ENCODE measurements around the gene COPG1.

Gene COPG1

GRCh38 chr3:129266651-129267050 is 17.2 kb downstream of the COPG1 start:
- H3K36me3 ChIP-seq (ENCODE audit: control insufficient read depth, insufficient read depth, low read length): peaks cover 30% of the 10 kb centered on the region
- no peak overlapping the region for H3K9ac ChIP-seq (ENCODE audit: low read length)
- no peaks in the 10 kb centered on the region for H3K27me3 ChIP-seq (ENCODE audit: control insufficient read depth, insufficient read depth, low read length)
- H3K4me3 ChIP-seq (ENCODE audit: low read length): no peak overlapping the region
- no peaks in the 10 kb centered on the region for H3K4me1 ChIP-seq (ENCODE audit: control insufficient read depth, insufficient read depth, low read length)
- no peaks in the 10 kb centered on the region for H3K9me3 ChIP-seq (ENCODE audit: control insufficient read depth, low read length)

- Histone ChIP-seq H3K9me3 (ENCODE audit: control insufficient read depth, low read length) (no peaks in the 10 kb centered on the region), H3K4me3 (ENCODE audit: low read length) (no peak overlapping the region), H3K9ac (ENCODE audit: low read length) (no peak overlapping the region), H3K27me3 (ENCODE audit: control insufficient read depth, insufficient read depth, low read length) (no peaks in the 10 kb centered on the region), H3K4me1 (ENCODE audit: control insufficient read depth, insufficient read depth, low read length) (no peaks in the 10 kb centered on the region), H3K36me3 (ENCODE audit: control insufficient read depth, insufficient read depth, low read length) (peaks cover 38% of the 10 kb centered on the region)
Observed at GRCh38 chr3:129268396-129268795, 19.0 kb downstream of the COPG1 start.

GRCh38 chr3:129271674-129272073 is 22.3 kb downstream of the COPG1 start:
- no peaks in the 10 kb centered on the region for H3K27me3 ChIP-seq (ENCODE audit: control insufficient read depth, insufficient read depth, low read length)
- no peak overlapping the region for H3K4me3 ChIP-seq (ENCODE audit: low read length)
- H3K4me1 ChIP-seq (ENCODE audit: control insufficient read depth, insufficient read depth, low read length): no peaks in the 10 kb centered on the region
- no peak overlapping the region for H3K9ac ChIP-seq (ENCODE audit: low read length)
- H3K36me3 ChIP-seq (ENCODE audit: control insufficient read depth, insufficient read depth, low read length): peaks cover 53% of the 10 kb centered on the region
- H3K9me3 ChIP-seq (ENCODE audit: control insufficient read depth, low read length): no peaks in the 10 kb centered on the region

- H3K36me3 ChIP-seq (ENCODE audit: control insufficient read depth, insufficient read depth, low read length): peaks cover 26% of the 10 kb centered on the region
- no peaks in the 10 kb centered on the region for H3K9me3 ChIP-seq (ENCODE audit: control insufficient read depth, low read length)
- H3K9ac ChIP-seq (ENCODE audit: low read length): no peak overlapping the region
- no peaks in the 10 kb centered on the region for H3K27me3 ChIP-seq (ENCODE audit: control insufficient read depth, insufficient read depth, low read length)
- no peak overlapping the region for H3K4me3 ChIP-seq (ENCODE audit: low read length)
- H3K4me1 ChIP-seq (ENCODE audit: control insufficient read depth, insufficient read depth, low read length): peaks cover 13% of the 10 kb centered on the region
Observed at GRCh38 chr3:129276385-129276784, 27.0 kb downstream of the COPG1 start.

GRCh38 chr3:129277829-129278271 is 28.4 kb downstream of the COPG1 start:
- peaks cover 16% of the 10 kb centered on the region for H3K36me3 ChIP-seq (ENCODE audit: control insufficient read depth, insufficient read depth, low read length)
- no peaks in the 10 kb centered on the region for H3K9me3 ChIP-seq (ENCODE audit: control insufficient read depth, low read length)
- H3K4me1 ChIP-seq (ENCODE audit: control insufficient read depth, insufficient read depth, low read length): peaks cover 13% of the 10 kb centered on the region
- H3K9ac ChIP-seq (ENCODE audit: low read length): peak overlapping the region; percentile 78
- no peaks in the 10 kb centered on the region for H3K27me3 ChIP-seq (ENCODE audit: control insufficient read depth, insufficient read depth, low read length)
- H3K4me3 ChIP-seq (ENCODE audit: low read length): peak overlapping the region; percentile 88

GRCh38 chr3:129278439-129278965 is 29.1 kb downstream of the COPG1 start, which contains the start of gene HMCES:
TSS of gene HMCES (plus strand) at chr3:129278870. CDS start at chr3:129279733, 863 bp downstream.
- Histone ChIP-seq H3K36me3 (ENCODE audit: control insufficient read depth, insufficient read depth, low read length) (peaks cover 16% of the 10 kb centered on the region), H3K9ac (ENCODE audit: low read length) (peak within 1 kb of the TSS; percentile 78), H3K9me3 (ENCODE audit: control insufficient read depth, low read length) (no peaks in the 10 kb centered on the region), H3K4me3 (ENCODE audit: low read length) (peak within 1 kb of the TSS; percentile 88), H3K27me3 (ENCODE audit: control insufficient read depth, insufficient read depth, low read length) (no peaks in the 10 kb centered on the region), H3K4me1 (ENCODE audit: control insufficient read depth, insufficient read depth, low read length) (peaks cover 13% of the 10 kb centered on the region)

- Histone ChIP-seq H3K27me3 (ENCODE audit: control insufficient read depth, insufficient read depth, low read length) (no peaks in the 10 kb centered on the region), H3K4me3 (ENCODE audit: low read length) (peak overlapping the region; percentile 88), H3K4me1 (ENCODE audit: control insufficient read depth, insufficient read depth, low read length) (peaks cover 13% of the 10 kb centered on the region), H3K9me3 (ENCODE audit: control insufficient read depth, low read length) (no peaks in the 10 kb centered on the region), H3K9ac (ENCODE audit: low read length) (peak overlapping the region; percentile 78), H3K36me3 (ENCODE audit: control insufficient read depth, insufficient read depth, low read length) (peaks cover 10% of the 10 kb centered on the region)
Observed at GRCh38 chr3:129278966-129279906, 29.8 kb downstream of the COPG1 start.

- no peaks in the 10 kb centered on the region for H3K27me3 ChIP-seq (ENCODE audit: control insufficient read depth, insufficient read depth, low read length)
- H3K9me3 ChIP-seq (ENCODE audit: control insufficient read depth, low read length): no peaks in the 10 kb centered on the region
- H3K36me3 ChIP-seq (ENCODE audit: control insufficient read depth, insufficient read depth, low read length): peaks cover under 1% of the 10 kb centered on the region
- peaks cover 13% of the 10 kb centered on the region for H3K4me1 ChIP-seq (ENCODE audit: control insufficient read depth, insufficient read depth, low read length)
- no peak overlapping the region for H3K9ac ChIP-seq (ENCODE audit: low read length)
- H3K4me3 ChIP-seq (ENCODE audit: low read length): no peak overlapping the region
Observed at GRCh38 chr3:129280183-129280582, 30.8 kb downstream of the COPG1 start.

GRCh38 chr3:129281726-129282125 is 32.3 kb downstream of the COPG1 start:
- Histone ChIP-seq H3K4me3 (ENCODE audit: low read length) (no peak overlapping the region), H3K36me3 (ENCODE audit: control insufficient read depth, insufficient read depth, low read length) (no peaks in the 10 kb centered on the region), H3K9me3 (ENCODE audit: control insufficient read depth, low read length) (no peaks in the 10 kb centered on the region), H3K4me1 (ENCODE audit: control insufficient read depth, insufficient read depth, low read length) (peaks cover 13% of the 10 kb centered on the region), H3K27me3 (ENCODE audit: control insufficient read depth, insufficient read depth, low read length) (no peaks in the 10 kb centered on the region), H3K9ac (ENCODE audit: low read length) (no peak overlapping the region)

- no peak overlapping the region for H3K4me3 ChIP-seq (ENCODE audit: low read length)
- no peaks in the 10 kb centered on the region for H3K36me3 ChIP-seq (ENCODE audit: control insufficient read depth, insufficient read depth, low read length)
- H3K9me3 ChIP-seq (ENCODE audit: control insufficient read depth, low read length): no peaks in the 10 kb centered on the region
- H3K27me3 ChIP-seq (ENCODE audit: control insufficient read depth, insufficient read depth, low read length): no peaks in the 10 kb centered on the region
- peaks cover 10% of the 10 kb centered on the region for H3K4me1 ChIP-seq (ENCODE audit: control insufficient read depth, insufficient read depth, low read length)
- no peak overlapping the region for H3K9ac ChIP-seq (ENCODE audit: low read length)
Observed at GRCh38 chr3:129282727-129283327, 33.4 kb downstream of the COPG1 start.

- Histone ChIP-seq H3K9ac (ENCODE audit: low read length) (no peak overlapping the region), H3K27me3 (ENCODE audit: control insufficient read depth, insufficient read depth, low read length) (no peaks in the 10 kb centered on the region), H3K4me3 (ENCODE audit: low read length) (no peak overlapping the region), H3K9me3 (ENCODE audit: control insufficient read depth, low read length) (no peaks in the 10 kb centered on the region), H3K36me3 (ENCODE audit: control insufficient read depth, insufficient read depth, low read length) (no peaks in the 10 kb centered on the region), H3K4me1 (ENCODE audit: control insufficient read depth, insufficient read depth, low read length) (no peaks in the 10 kb centered on the region)
Observed at GRCh38 chr3:129286081-129286480, 36.7 kb downstream of the COPG1 start.

- no peak overlapping the region for H3K9ac ChIP-seq (ENCODE audit: low read length)
- H3K4me1 ChIP-seq (ENCODE audit: control insufficient read depth, insufficient read depth, low read length): no peaks in the 10 kb centered on the region
- H3K36me3 ChIP-seq (ENCODE audit: control insufficient read depth, insufficient read depth, low read length): no peaks in the 10 kb centered on the region
- H3K4me3 ChIP-seq (ENCODE audit: low read length): no peak overlapping the region
- H3K27me3 ChIP-seq (ENCODE audit: control insufficient read depth, insufficient read depth, low read length): no peaks in the 10 kb centered on the region
- H3K9me3 ChIP-seq (ENCODE audit: control insufficient read depth, low read length): no peaks in the 10 kb centered on the region
Observed at GRCh38 chr3:129288446-129288845, 39.0 kb downstream of the COPG1 start.

Data from mucosa of stomach (tissue), 1 donor.